ENCODE measurements around the gene AGAP3.

DNA sequence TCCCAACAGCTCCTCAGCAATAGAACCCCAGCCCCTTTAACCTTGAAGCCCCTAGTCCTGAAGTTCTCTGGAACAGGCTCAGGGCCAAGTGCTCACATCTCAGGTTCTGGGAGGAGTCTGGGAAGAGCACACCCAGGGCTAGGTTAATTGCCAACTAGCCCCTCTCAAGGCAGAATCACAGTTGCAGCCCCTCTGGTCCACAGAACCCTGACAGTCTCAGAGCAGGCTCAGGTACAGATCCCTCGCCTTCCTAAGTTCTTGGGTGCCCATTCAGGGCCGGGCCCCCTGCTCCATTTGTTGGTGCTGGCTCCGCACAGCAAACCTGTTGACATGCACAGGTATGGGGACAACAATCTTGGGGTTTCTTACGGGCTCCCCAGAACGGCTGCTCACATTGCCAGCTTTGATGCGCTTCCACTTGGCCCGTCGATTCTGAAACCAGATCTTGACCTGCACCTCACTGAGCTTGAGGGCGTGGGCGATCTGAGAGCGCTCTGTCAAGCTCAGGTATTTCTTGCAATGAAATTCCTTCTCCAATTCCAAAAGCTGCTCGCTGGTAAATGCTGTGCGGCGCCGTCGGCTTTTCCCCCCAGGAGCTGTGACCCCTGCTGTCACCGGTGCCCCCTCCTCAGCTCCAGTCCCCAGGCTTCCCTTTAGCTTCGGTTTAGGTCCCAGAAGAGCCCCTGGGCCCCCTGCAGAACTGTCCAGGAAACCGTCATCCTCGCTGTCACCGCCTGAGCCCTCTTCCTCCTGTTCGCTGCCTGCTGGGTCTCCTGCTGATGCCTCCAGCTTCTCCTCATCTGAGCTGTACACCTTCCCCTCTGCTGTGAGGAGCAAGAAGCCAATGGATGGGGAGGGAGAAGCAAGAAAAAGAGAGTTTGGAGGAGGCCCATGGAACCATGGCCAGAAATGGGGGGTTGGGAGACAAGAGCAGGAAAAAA is 62.3 kb downstream of the AGAP3 start:
- TF ChIP-seq POLR2A (IDR thresholded peaks at IDR 0.05): no peak
- TF ChIP-seq, protein P1, sequence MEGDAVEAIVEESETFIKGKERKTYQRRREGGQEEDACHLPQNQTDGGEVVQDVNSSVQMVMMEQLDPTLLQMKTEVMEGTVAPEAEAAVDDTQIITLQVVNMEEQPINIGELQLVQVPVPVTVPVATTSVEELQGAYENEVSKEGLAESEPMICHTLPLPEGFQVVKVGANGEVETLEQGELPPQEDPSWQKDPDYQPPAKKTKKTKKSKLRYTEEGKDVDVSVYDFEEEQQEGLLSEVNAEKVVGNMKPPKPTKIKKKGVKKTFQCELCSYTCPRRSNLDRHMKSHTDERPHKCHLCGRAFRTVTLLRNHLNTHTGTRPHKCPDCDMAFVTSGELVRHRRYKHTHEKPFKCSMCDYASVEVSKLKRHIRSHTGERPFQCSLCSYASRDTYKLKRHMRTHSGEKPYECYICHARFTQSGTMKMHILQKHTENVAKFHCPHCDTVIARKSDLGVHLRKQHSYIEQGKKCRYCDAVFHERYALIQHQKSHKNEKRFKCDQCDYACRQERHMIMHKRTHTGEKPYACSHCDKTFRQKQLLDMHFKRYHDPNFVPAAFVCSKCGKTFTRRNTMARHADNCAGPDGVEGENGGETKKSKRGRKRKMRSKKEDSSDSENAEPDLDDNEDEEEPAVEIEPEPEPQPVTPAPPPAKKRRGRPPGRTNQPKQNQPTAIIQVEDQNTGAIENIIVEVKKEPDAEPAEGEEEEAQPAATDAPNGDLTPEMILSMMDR (IDR thresholded peaks at IDR 0.05): no peak
